Measurements from ENCODE around the gene HYDIN. TPM values are rescaled to one million over a fixed set of nuclear protein-coding genes. Genes with fewer than 3 reads are reported as not detected.

Gene HYDIN
- total and polyA plus RNA-seq, 7 experiments from 2014 or later = 0.13 to 0.89 (median 0.32) TPM; not detected in 4

- Histone ChIP-seq H3K27ac (ENCODE audit: low read depth, low read length) (no peak overlapping the region), H3K27me3 (ENCODE audit: control insufficient read depth in 2 of 2, insufficient read depth in 2 of 2, low read length in 2 of 2) (no peaks in the 10 kb centered on the region), H3K4me1 (ENCODE audit: control insufficient read depth in 2 of 2, insufficient read depth in 2 of 2, low read length in 2 of 2) (no peaks in the 10 kb centered on the region), H3K4me3 (ENCODE audit: low read length) (no peak overlapping the region), H3K9me3 (ENCODE audit: control insufficient read depth in 2 of 3, low read length in 3 of 3) (no peaks in the 10 kb centered on the region), H3K36me3 (ENCODE audit: control insufficient read depth in 2 of 3, insufficient read depth in 3 of 3, low read length in 3 of 3) (no peaks in the 10 kb centered on the region)
- Mint-ChIP-seq H3K27ac (no peak overlapping the region), H3K4me1 (no peaks in the 10 kb centered on the region), H3K27me3 (peaks cover 5 to 44% (median 33%) of the 10 kb centered on the region in 5 donors), H3K9me3 (peaks cover 0 to 9% (median 2%) of the 10 kb centered on the region in 11 donors), H3K36me3 (no peaks in the 10 kb centered on the region), H3K4me3 (no peak overlapping the region)
- ChIA-PET POLR2A (no interaction called here), CTCF (no interaction called here)
- DNase-seq = peak in 1 of 9 donors; percentile 2
- intact Hi-C loops (cut with micrococcal nuclease) = loop anchor here (1.0 to 5.0 kb wide), 3 partner anchors 96 to 142 kb away; partner anchors contain the start of gene CALB2 (in 1 of the 2)
- ATAC-seq = no peak
Observed at GRCh38 chr16:71214746-71215381, 15.7 kb downstream of the HYDIN start.

GRCh38 chr16:71205482-71206131, 24.9 kb downstream of the HYDIN start:
- H3K27me3 Mint-ChIP-seq = peaks cover 4 to 71% (median 51%) of the 10 kb centered on the region in 5 donors
- no peak overlapping the region for H3K4me3 Mint-ChIP-seq
- no peaks in the 10 kb centered on the region for H3K4me1 ChIP-seq (ENCODE audit: control insufficient read depth in 2 of 2, insufficient read depth in 2 of 2, low read length in 2 of 2)
- H3K27me3 ChIP-seq (ENCODE audit: control insufficient read depth in 2 of 2, insufficient read depth in 2 of 2, low read length in 2 of 2) = no peaks in the 10 kb centered on the region
- H3K9me3 Mint-ChIP-seq = peaks cover 2 to 59% (median 25%) of the 10 kb centered on the region in 11 donors
- POLR2A ChIA-PET = no interaction called here
- H3K4me3 ChIP-seq (ENCODE audit: low read length) = no peak overlapping the region
- H3K9me3 ChIP-seq (ENCODE audit: control insufficient read depth in 2 of 3, low read length in 3 of 3) = no peaks in the 10 kb centered on the region
- intact Hi-C loops (cut with micrococcal nuclease) = no loop called here
- CTCF ChIA-PET = no interaction called here
- H3K27ac Mint-ChIP-seq = no peak overlapping the region
- H3K27ac ChIP-seq (ENCODE audit: low read depth, low read length) = no peak overlapping the region
- no peaks in the 10 kb centered on the region for H3K36me3 ChIP-seq (ENCODE audit: control insufficient read depth in 2 of 3, insufficient read depth in 3 of 3, low read length in 3 of 3)
- DNase-seq = no peak
- ATAC-seq = no peak
- no peaks in the 10 kb centered on the region for H3K4me1 Mint-ChIP-seq
- peaks cover 0 to 11% (median 4%) of the 10 kb centered on the region in 5 donors for H3K36me3 Mint-ChIP-seq

GRCh38 chr16:71203631-71204030, 26.9 kb downstream of the HYDIN start:
- ChIA-PET POLR2A (no interaction called here), CTCF (no interaction called here)
- Mint-ChIP-seq H3K27ac (no peak overlapping the region), H3K27me3 (peaks cover 4 to 67% (median 49%) of the 10 kb centered on the region in 5 donors), H3K4me1 (no peaks in the 10 kb centered on the region), H3K4me3 (no peak overlapping the region), H3K9me3 (peaks cover 4 to 56% (median 28%) of the 10 kb centered on the region in 11 donors), H3K36me3 (peaks cover 0 to 11% (median 6%) of the 10 kb centered on the region in 5 donors)
- no peak for ATAC-seq
- H3K27ac ChIP-seq (ENCODE audit: low read depth, low read length) = no peak overlapping the region
- no peaks in the 10 kb centered on the region for H3K27me3 ChIP-seq (ENCODE audit: control insufficient read depth in 2 of 2, insufficient read depth in 2 of 2, low read length in 2 of 2)
- no peak for DNase-seq
- no peaks in the 10 kb centered on the region for H3K4me1 ChIP-seq (ENCODE audit: control insufficient read depth in 2 of 2, insufficient read depth in 2 of 2, low read length in 2 of 2)
- no peaks in the 10 kb centered on the region for H3K36me3 ChIP-seq (ENCODE audit: control insufficient read depth in 2 of 3, insufficient read depth in 3 of 3, low read length in 3 of 3)
- H3K9me3 ChIP-seq (ENCODE audit: control insufficient read depth in 2 of 3, low read length in 3 of 3) = no peaks in the 10 kb centered on the region
- intact Hi-C loops (cut with micrococcal nuclease) = no loop called here
- no peak overlapping the region for H3K4me3 ChIP-seq (ENCODE audit: low read length)

GRCh38 chr16:71201556-71201955, 29.0 kb downstream of the HYDIN start:
- Mint-ChIP-seq H3K27me3 (peaks cover 4 to 52% (median 45%) of the 10 kb centered on the region in 5 donors), H3K4me3 (no peak overlapping the region), H3K4me1 (no peaks in the 10 kb centered on the region), H3K27ac (no peak overlapping the region), H3K36me3 (peaks cover 0 to 12% (median under 1%) of the 10 kb centered on the region in 5 donors), H3K9me3 (peaks cover 5 to 52% (median 23%) of the 10 kb centered on the region in 11 donors)
- POLR2A ChIA-PET = no interaction called here
- DNase-seq (no peak), ATAC-seq (no peak)
- Histone ChIP-seq H3K27me3 (ENCODE audit: control insufficient read depth in 2 of 2, insufficient read depth in 2 of 2, low read length in 2 of 2) (no peaks in the 10 kb centered on the region), H3K4me1 (ENCODE audit: control insufficient read depth in 2 of 2, insufficient read depth in 2 of 2, low read length in 2 of 2) (no peaks in the 10 kb centered on the region), H3K36me3 (ENCODE audit: control insufficient read depth in 2 of 3, insufficient read depth in 3 of 3, low read length in 3 of 3) (no peaks in the 10 kb centered on the region), H3K27ac (ENCODE audit: low read depth, low read length) (no peak overlapping the region), H3K9me3 (ENCODE audit: control insufficient read depth in 2 of 3, low read length in 3 of 3) (peaks cover 0 to 4% (median 0%) of the 10 kb centered on the region in 3 experiments), H3K4me3 (ENCODE audit: low read length) (no peak overlapping the region)
- CTCF ChIA-PET = no interaction called here
- intact Hi-C loops (cut with micrococcal nuclease) = no loop called here

GRCh38 chr16:71201054-71201453, 29.5 kb downstream of the HYDIN start:
- Histone ChIP-seq H3K36me3 (ENCODE audit: control insufficient read depth in 2 of 3, insufficient read depth in 3 of 3, low read length in 3 of 3) (no peaks in the 10 kb centered on the region), H3K27ac (ENCODE audit: low read depth, low read length) (no peak overlapping the region), H3K27me3 (ENCODE audit: control insufficient read depth in 2 of 2, insufficient read depth in 2 of 2, low read length in 2 of 2) (no peaks in the 10 kb centered on the region), H3K4me1 (ENCODE audit: control insufficient read depth in 2 of 2, insufficient read depth in 2 of 2, low read length in 2 of 2) (no peaks in the 10 kb centered on the region), H3K4me3 (ENCODE audit: low read length) (no peak overlapping the region), H3K9me3 (ENCODE audit: control insufficient read depth in 2 of 3, low read length in 3 of 3) (peaks cover 0 to 4% (median 0%) of the 10 kb centered on the region in 3 experiments)
- no peak for ATAC-seq
- ChIA-PET POLR2A (no interaction called here), CTCF (no interaction called here)
- Mint-ChIP-seq H3K36me3 (peaks cover 0 to 12% (median 0%) of the 10 kb centered on the region in 5 donors), H3K27me3 (peaks cover 4 to 47% (median 42%) of the 10 kb centered on the region in 5 donors), H3K4me3 (no peak overlapping the region), H3K4me1 (no peaks in the 10 kb centered on the region), H3K9me3 (peaks cover 5 to 47% (median 18%) of the 10 kb centered on the region in 11 donors), H3K27ac (no peak overlapping the region)
- DNase-seq = no peak
- intact Hi-C loops (cut with micrococcal nuclease) = no loop called here

GRCh38 chr16:71198408-71198807, 32.1 kb downstream of the HYDIN start:
- H3K4me1 Mint-ChIP-seq = no peaks in the 10 kb centered on the region
- peaks cover 5 to 37% (median 12%) of the 10 kb centered on the region in 11 donors for H3K9me3 Mint-ChIP-seq
- ChIA-PET POLR2A (no interaction called here), CTCF (no interaction called here)
- Histone ChIP-seq H3K27ac (ENCODE audit: low read depth, low read length) (no peak overlapping the region), H3K4me3 (ENCODE audit: low read length) (no peak overlapping the region), H3K27me3 (ENCODE audit: control insufficient read depth in 2 of 2, insufficient read depth in 2 of 2, low read length in 2 of 2) (no peaks in the 10 kb centered on the region), H3K9me3 (ENCODE audit: control insufficient read depth in 2 of 3, low read length in 3 of 3) (peaks cover 0 to 4% (median 0%) of the 10 kb centered on the region in 3 experiments), H3K4me1 (ENCODE audit: control insufficient read depth in 2 of 2, insufficient read depth in 2 of 2, low read length in 2 of 2) (no peaks in the 10 kb centered on the region), H3K36me3 (ENCODE audit: control insufficient read depth in 2 of 3, insufficient read depth in 3 of 3, low read length in 3 of 3) (no peaks in the 10 kb centered on the region)
- no peak for DNase-seq
- ATAC-seq = no peak
- no peak overlapping the region for H3K27ac Mint-ChIP-seq
- H3K36me3 Mint-ChIP-seq = peaks cover 0 to 12% (median 0%) of the 10 kb centered on the region in 5 donors
- H3K4me3 Mint-ChIP-seq = no peak overlapping the region
- intact Hi-C loops (cut with micrococcal nuclease) = no loop called here
- peaks cover 4 to 41% (median 28%) of the 10 kb centered on the region in 5 donors for H3K27me3 Mint-ChIP-seq

Data from naive thymus-derived CD4-positive, alpha-beta T cell (primary cell).